Left colon (tissue), 2 donors: ENCODE measurements around the gene YPEL2. TPM values are rescaled to one million over a fixed set of nuclear protein-coding genes. Genes with fewer than 3 reads are reported as not detected.
A peak's percentile ranks its signal among the peaks of the same experiment; 100 is the strongest.

Source experiments
- ATAC-seq: fragments of 200-7000 bp; cut with Tn5 transposase; one replicate; pipeline ENCODE4 v1.9.1; 2020; ENCODE audit warnings: mild to moderate bottlenecking, moderate library complexity
- DNase-seq, 2 donors: peaks; one replicate each; pipeline ENCODE4 v3.0.0-alpha.2; 2020
- intact Hi-C, 2 donors: fragments of 100-400 bp; cut with DNase I in 1 of 2; cut with micrococcal nuclease in 1 of 2; formaldehyde crosslinking; loops; one replicate each; pipeline versions ENCODE4 v1.11.2 to v1.14.0; 2022; cut with DNase I, micrococcal nuclease
- total RNA-seq, 2 donors: library from RNA; stranded (reverse); fragmentation: NEBNext Ultra II Directional; extraction: Animal tissue kit (Norgen Biotek cat#: 25700); gene quantifications; one replicate each; pipeline ENCODE4 v1.2.1, GENCODE V29; 2021
- donor health status: DM: no; HTN: no; CAD: no.
- donor health status: DM: yes; HTN: yes; CAD: no.

Gene YPEL2
- total RNA-seq, 2 donors from 2014 or later: 25.8 to 27.2 TPM

- DNase-seq (no peak), ATAC-seq (no peak)
- intact Hi-C loops: loop anchor here in 1 of 2 donors (5.0 kb wide), 1 partner anchor 37 kb away; the partner anchor contains the start of gene YPEL2
Measured at GRCh38 chr17:59369031-59369975, 37.8 kb downstream of the YPEL2 start.

GRCh38 chr17:59370593-59371299 is 39.3 kb downstream of the YPEL2 start:
- ATAC-seq (no peak), DNase-seq (no peak)
- intact Hi-C loops: no loop called here

GRCh38 chr17:59371416-59372100 is 40.1 kb downstream of the YPEL2 start:
- intact Hi-C loops: no loop called here
- DNase-seq (peak; percentile 34 to 65), ATAC-seq (peak; percentile 51)

DNA sequence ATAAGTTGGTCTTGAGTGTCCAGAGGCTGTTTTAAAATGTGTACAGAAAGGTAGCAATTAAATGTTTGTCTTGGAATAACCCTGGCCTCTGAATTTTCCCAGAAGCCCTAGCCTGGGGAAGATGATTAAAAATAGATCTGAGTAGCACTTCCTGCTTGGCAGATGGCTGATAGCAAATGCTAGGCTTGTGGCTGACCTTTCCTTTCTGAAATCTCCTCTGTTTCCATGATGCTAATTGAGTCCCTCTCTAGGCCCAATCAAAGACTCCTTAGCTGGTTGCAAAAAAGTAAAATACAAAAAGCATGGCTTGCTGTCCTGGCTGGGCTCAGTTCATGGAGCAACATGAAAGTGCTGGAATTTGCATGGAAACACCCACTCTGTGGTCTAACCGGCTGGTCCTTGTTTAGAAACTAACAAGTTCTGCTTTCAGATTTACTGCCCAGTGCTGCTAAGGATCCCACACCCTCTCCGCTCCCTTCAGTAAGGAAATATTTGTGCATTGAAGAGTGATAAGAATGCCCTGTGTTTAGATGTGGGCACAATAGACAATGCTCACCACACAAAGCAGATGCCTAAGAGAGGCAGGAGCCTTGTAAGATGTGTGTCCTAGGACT is 40.8 kb downstream of the YPEL2 start:
- intact Hi-C loops: no loop called here
- DNase-seq (peak; percentile 52 to 74), ATAC-seq (peak; percentile 83)

DNA sequence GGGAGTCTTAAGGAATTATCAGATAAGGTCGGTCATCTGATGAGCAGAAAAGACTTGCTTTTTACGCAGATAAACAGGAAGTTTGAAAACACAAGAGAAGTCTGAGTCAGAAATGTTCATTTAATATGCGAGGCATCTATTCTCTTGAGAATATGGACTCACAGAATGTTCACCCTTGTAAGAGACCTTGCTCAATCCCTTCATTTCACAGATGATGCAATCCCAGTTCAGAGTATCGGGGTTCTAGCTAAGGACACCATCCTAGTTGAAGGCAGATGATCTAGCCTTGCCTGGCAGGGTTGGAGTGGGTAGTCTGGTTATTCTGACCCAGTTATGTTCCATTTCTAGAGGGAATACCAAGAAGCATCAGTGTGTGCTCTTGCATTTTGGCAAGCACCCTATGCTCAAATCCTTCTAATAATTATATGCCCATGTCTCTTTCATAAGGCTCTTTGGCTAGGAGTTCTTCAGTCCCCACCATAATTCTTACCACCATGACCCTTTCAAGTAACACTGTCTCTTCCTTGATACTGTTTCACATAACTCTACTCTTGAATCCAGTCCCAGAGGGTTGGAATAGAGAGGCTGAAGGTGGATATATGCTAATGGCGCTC is 42.5 kb downstream of the YPEL2 start:
- ATAC-seq (no peak), DNase-seq (no peak)
- intact Hi-C loops: no loop called here

GRCh38 chr17:59374612-59375011 is 43.2 kb downstream of the YPEL2 start:
- no peak for DNase-seq
- ATAC-seq: no peak
- intact Hi-C loops: no loop called here

GRCh38 chr17:59375857-59376256 is 44.4 kb downstream of the YPEL2 start:
- DNase-seq (no peak), ATAC-seq (no peak)
- intact Hi-C loops: no loop called here

- ATAC-seq: no peak
- intact Hi-C loops: no loop called here
- DNase-seq: no peak
Measured at GRCh38 chr17:59376506-59376905, 45.1 kb downstream of the YPEL2 start.

GRCh38 chr17:59377410-59377809 is 46.0 kb downstream of the YPEL2 start:
- intact Hi-C loops: no loop called here
- DNase-seq (no peak), ATAC-seq (no peak)

GRCh38 chr17:59378675-59379074 is 47.2 kb downstream of the YPEL2 start:
- peak; percentile 66 for ATAC-seq
- peak; percentile 45 to 47 for DNase-seq
- intact Hi-C loops: no loop called here

DNA sequence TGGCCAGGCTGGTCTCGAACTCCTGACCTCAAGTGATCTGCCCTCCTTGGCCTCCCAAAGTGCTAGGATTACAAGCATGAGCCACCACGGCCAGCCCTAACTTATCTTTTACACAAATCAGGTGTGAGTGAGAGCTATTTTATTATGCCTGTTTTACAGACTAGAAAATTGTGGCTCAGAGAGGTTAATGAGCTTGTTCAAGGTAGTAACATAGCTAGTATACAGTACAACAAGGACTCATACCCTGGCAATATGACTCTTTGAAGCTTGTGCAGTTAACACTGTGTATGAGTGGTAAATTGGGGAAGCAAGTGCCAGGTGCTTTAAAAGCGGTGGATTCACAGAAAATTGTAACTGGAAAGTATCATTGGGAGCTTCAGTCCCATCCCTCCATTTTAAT is 49.0 kb downstream of the YPEL2 start:
- no peak for DNase-seq
- peak; percentile 53 for ATAC-seq
- intact Hi-C loops: no loop called here

DNA sequence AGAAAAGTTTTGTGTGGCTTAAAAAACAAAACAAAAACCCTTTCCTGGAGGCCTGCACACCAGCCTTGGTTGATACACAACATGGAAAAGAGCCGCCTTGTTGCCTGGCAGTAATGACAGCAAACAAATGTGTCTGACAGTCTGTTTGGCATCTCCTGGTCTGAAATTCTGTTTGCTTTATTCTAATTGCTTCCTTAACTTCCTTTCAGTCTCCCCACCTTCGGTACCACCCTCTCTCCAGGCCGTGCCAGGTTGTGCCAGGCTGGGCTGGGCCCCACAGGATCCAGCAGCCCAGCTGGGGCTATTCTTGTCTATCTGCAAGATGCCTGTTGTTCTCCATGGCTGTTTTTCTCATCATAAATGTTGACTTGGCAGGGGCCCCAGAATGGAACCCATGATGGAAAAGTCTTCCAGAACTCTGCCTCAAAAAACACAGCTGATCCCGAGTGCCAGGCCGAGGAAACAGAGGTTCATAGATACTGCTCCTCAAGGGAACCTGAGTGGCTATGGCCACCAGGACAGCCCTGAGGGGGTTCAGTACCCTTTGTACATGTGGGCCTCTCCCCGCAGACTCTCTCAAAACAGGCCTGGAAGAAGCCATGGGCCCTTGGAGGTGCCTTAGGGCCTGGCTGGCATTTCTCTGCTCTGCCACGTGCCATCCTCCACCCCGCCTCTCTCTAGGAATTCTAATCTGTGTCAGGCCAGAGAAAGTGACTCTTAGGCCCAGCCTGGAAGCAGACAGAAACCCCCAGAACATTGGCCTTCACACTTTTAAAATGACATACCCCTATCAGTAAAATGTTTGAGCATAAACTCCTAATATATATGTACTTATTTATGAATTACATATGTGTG is 50.5 kb downstream of the YPEL2 start:
- ATAC-seq (peak; percentile 83), DNase-seq (peak; percentile 72 to 84)
- intact Hi-C loops: no loop called here

- no peak for ATAC-seq
- DNase-seq: no peak
- intact Hi-C loops: no loop called here
Measured at GRCh38 chr17:59383893-59384292, 52.4 kb downstream of the YPEL2 start.

GRCh38 chr17:59387351-59388068 is 56.1 kb downstream of the YPEL2 start:
- intact Hi-C loops: no loop called here
- ATAC-seq (no peak), DNase-seq (no peak)

DNA sequence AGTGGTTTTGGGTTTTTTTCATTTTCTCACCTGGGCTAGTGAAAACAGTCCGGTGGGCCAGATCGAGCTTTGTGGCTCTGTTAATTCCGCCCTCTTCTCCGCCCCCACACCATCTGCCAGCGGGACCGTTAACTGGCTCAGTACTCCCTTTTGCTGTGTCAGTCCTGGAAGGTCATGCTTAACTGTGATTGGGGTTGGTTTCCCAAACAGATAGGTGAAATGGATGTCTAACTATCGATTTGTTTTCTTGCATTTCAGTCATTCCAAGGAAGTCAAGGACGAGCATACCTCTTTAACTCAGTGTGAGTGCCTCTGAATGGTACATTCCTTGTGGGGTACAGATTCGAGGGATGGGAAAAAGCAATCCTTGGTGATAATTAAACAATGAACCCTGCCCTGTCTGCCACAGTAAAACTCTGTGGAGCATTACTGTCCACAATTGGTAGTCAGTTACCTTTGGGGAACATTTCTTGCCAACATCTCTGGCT is 56.7 kb downstream of the YPEL2 start:
- no peak for DNase-seq
- intact Hi-C loops: no loop called here
- no peak for ATAC-seq

GRCh38 chr17:59389066-59389465 is 57.6 kb downstream of the YPEL2 start:
- no peak for DNase-seq
- intact Hi-C loops: no loop called here
- no peak for ATAC-seq

DNA sequence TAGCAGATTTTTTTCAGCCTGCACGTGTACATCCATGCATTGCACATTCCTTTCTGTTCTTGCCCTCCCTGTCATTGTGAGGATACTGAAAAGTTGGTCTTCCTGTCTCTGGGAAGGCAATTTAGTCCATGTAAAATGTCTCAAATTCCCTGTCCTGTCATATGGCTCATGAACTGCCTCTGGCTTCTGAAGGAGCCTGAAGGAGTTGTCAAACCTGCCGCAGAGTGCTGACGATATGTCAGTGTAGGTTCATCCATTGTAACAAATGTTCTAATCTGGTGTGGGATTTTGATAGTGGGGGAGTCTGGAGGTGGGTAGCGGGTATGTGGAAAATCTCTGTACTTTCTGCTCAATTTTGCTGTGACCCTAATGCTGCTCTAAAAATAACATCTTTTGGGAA is 59.6 kb downstream of the YPEL2 start:
- ATAC-seq: no peak
- intact Hi-C loops: no loop called here

More for the DNA sequence above, 59.6 kb downstream of the YPEL2 start:
- no peak for DNase-seq
